ENCODE measurements around the gene PTPRN2.
A peak's percentile ranks its signal among the peaks of the same experiment; 100 is the strongest.

The PTPRN2 gene

DNA sequence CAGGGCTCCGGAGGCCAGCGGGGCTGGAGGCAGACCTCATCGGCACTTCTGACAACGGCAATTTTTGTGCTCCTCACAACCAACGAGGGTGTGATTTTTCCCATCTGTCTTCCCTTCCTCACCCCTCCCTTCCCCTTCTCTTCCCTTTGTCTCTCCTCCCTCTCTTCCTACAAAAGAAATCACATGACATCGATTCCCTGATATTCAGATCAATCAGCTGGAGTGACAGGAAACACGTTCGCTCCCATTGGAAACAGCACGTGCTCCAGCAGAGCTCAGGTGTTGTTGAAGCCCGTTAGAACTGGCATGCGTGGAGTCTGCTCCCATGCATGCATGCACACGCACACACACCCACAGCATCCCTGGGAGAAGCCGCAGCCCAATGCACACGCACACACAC, 222.4 kb downstream of the PTPRN2 start:
- no peak for DNase-seq (ENCODE audit: low spot score)

DNA sequence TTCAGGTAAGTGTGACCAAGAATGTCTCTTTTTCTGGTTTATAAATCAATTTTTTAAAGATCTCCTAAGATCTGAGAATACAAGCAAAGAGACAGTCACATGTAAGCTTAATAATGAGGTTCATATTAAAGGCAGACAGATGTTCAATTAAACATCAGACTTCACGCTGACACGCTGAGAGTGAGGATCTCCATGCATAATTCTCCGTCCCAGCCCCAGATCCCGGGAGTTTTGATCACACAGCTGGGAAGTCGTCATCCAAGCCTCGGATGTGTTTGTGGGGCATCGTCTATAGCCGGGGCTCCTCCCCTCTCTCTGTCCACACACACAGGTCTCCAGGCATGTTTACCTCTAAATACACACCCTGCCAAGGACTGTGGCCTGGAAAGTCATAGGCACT, 223.2 kb downstream of the PTPRN2 start:
- DNase-seq (ENCODE audit: low spot score) = no peak

DNA sequence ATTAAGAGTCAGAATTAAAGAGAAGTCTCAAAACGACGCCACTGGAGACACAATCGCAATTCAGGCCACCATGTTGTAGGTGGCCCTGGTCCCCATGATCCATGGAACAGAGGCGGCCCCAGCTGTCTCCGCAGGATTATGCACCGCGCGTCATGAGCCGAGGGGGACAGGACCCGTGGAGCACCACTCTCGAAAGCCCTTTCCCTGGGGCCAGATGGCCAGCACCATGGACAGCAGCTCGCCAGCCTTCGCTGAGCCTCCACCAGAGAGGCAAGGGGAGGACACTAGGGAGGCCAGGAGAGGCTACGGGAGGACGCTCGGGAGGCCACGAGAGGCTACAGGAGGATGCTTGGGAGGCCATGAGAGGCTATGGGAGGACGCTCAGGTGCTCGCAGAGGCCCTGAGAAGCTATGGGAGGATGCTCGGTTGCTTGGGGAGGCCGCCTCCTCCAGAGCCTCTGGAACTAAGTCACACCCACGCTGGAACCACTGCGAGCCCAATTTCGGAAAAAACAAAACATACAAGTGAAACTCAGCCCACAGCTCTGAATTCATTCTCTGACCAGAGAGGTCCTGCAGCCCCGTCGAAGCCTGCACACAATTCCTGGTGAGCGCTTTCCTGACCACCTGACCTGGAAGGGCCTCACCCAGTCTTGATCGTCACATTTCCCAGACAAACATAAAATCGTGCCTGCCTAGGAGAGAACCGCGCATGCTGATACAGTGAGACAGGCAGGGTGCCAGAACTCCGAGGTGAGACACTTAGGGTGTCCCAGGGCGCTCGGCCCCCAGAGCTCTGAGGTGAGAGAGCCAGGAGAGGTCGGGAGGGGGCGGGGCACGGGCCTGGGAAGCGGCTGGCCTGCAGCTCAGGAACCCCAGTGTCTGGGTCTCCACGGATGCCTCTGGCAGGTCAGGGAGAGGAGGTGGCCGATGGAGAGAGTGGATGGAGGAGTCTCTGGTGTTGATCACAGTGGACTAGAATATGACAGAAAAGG, 224.4 kb downstream of the PTPRN2 start:
- peak; percentile 77 for DNase-seq (ENCODE audit: low spot score)

DNA sequence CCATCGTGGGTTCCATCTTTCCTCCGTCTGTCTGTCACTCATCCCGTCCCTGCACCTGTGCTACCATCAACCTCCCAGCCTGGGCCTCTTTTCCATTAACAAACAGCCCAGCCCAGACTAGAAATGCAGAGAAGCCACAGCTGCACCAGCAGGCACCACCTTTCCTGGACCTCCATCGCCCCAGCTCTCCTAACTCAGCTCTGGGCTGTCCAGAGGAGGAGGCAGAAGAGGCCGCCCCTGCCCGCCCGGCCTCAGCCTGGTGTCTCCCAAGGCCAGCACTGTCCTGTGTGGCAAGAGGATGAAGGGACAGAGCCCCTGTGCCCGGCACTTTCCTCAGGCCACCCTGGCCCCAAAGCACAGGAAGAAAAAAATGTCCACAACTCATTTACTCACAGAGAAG, 225.6 kb downstream of the PTPRN2 start:
- DNase-seq (ENCODE audit: low spot score) = no peak

DNA sequence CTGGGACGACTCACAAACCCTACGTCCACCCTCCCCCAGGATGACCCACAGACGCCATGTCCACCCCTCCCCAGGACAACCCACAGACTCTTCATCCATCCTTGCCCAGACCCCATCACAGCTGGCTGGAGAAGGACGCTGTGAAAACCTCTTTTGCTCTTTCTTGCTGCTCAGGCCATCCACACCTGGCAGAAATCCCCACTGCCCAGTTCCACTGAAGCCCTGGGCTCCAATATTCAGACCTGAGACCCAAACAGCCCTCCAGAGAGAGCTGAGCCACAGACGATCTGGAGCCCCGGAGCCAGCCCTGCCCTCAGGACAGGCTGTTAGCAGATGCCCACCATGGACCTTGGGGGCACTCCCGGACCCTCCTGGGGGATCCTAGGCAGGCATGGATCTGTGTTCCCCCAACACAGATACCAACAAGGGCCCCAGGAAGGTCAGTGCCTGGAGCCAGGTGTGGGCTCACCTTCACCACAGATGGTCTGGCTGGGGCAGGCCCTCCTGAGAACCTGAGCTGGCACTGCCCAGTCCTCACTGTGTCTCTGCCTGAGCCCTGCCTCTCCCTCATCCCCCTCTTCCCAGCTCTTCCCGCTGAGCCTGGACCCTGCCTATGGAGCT, 226.2 kb downstream of the PTPRN2 start:
- no peak for DNase-seq (ENCODE audit: low spot score)

DNA sequence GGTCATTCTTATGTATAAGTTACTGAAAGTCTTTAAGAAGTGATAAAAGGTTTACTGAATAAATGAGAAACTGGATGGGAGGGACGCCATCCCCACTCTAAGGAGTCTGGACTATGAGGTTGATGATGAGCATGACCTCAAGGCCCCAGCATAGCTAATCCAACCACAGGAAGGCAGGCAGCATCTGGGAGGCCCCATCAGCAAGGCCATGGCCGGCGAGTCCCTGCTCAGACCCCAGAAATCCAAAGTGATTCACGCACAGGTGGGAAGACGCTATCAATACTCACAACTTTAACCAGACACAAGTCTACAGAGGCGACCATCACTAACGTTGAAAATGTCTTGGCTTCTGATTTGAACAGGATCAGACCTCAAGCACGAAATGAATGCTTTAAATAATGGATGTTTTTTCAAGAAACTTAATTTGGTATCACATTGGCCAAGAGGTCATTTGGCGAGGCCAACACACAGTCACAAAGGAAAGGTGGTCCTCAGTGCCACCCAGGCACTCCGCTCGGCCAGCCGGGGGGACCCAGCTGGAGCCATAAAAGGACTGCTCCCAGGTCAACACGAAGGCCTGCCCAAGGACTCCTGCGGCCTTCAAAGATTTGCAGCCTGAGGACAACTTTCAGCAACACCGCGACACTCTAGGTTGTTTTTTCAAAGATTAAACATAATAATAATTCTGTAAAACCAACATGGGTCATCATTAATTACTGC, 228.5 kb downstream of the PTPRN2 start:
- DNase-seq (ENCODE audit: low spot score) = no peak

DNA sequence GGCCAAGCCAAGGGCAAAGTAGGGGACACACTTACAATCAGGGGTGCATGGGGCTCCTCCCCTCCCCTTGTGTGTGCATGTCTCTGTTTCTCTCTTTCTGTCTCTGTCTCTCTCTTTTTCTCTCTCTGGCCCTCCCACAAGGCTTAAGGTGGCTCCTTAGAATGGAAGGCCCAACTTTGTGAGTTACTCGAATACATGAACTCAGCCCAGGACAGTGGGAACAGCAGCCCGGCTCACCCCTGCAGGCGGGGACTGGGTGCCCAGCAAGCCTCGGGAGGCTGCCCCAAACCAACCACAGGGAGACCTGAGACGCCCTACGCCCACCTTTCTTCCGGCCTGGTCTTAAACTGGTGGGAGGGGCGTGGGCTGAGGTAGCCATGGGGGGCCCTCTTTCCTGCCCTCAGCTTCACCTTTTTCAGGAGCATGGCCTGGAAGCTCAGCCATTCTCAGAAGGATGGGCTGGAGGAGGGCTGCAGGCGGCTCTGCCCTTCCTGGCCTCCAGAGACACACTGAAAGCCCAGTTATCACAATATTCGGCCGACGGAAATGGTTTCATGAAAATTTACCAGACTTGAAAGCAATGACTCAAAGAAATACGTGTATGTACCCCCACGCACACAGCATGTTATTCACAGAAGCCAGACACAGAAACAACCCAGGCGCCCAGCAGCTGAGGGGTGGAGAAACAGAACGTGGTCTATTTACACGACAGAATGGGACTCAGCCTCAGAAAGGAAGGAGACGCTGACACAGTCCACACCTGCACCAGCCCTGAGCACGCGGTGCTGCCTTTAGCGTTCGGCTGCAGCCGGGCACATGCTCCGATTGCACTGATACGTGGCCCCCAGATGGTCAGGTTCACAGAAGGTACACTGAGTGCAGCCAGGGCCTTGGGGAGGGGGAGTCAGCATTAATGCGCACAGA, 229.5 kb downstream of the PTPRN2 start:
- DNase-seq (ENCODE audit: low spot score) = no peak

DNA sequence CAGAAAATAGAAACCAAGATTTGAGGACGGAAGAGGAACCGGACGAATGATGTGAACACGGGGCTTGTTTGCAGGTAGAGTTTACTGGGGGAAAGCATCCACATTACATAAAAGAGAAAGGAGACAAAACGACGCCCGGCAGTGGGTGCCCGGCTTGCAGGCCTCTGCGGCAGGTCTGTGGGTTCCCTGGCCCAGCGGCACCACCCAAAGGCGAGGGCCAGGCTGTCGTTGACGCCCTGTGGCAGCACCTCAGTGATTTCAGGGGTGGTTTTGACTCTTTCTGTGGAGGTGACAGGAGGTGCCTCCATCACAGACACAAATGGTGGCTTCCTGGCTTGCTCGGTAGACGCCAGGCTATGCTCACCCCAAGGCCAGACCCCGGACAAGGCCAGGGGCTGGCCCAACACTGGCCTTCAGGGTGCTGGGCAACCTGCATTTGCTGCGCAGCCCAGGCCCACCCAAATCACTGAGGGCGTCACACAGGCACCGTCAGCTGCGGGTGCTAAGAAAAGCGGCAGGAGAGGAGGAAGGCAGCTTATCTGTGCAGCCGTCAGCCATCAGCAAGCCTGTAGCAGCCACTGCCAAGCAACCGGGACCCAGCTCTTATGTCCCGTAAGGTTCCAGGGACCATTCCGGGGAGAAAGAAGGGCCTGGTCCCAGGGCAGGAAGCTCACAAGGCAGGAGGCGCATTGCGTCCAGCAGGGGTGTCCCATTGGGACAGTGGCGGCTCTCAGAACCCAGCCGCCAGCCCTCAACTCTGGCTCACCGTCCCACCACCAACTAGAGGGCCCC, 230.3 kb downstream of the PTPRN2 start:
- no peak for DNase-seq (ENCODE audit: low spot score)

DNA sequence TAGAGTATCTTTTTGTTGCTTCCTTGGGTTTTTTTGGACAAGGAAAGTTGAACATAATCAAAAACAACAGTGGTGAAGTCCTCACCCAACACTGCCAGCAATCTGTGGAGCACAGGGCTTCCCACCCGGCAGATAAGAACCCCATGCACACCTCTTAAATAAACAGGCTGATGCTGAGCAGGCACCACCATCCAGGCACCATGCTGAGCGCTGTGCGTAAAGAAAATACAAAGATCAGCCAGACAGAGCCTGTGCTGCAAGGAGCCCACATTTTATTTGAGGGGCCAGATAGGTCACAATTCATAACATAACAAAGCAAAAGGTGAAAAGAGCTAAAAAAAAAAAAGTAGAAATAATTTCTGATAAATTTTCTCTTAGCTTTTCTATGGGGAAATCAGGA, 231.2 kb downstream of the PTPRN2 start:
- no peak for DNase-seq (ENCODE audit: low spot score)

DNA sequence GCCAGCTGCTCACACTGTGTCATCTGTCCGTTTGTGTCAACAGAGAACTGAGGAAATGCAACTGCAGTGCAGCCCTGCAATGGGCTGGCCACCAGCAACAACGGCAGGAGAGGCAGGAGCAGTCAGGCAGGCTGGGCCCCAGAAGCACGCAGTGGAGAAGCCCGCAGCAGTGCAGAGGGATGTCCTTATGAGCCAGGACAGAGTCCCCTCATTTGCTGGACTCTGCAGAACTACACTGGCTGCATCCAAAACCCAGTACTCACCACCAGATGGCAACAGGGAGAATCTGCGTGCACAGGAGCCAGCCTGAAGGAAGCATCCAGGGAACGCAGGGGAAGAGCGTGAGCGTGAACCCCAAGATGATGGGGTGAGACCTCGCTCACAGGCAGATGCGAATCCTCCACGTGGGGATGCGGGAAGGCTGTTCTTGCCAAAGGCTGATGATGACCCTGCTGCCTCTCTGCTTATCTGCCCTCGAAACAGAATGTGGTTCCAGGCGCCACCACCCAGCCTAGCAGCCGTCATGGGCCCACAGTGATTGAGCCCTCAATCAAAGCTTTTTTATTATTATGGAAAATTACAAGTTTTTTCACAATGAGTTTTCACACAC, 232.1 kb downstream of the PTPRN2 start:
- peak; percentile 44 for DNase-seq (ENCODE audit: low spot score)

DNA sequence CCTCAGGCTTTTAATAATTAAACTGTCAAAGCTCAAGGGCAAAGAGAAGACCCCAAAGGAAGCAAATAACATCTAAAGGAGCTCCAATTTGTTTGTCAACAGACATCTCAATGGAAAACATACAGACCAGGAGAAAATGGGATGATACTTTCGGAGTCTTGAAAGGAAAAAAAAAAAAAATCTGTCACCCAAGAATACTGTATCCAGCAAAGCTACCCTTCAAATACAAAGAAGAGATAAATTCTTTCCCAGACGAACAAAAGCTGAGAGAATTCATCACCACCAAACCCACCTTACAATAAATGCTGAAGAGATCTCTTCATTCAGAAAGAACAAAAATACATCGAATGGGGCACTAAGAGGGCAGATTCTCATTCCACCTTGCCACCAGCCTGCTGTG, 232.8 kb downstream of the PTPRN2 start:
- no peak for DNase-seq (ENCODE audit: low spot score)

DNA sequence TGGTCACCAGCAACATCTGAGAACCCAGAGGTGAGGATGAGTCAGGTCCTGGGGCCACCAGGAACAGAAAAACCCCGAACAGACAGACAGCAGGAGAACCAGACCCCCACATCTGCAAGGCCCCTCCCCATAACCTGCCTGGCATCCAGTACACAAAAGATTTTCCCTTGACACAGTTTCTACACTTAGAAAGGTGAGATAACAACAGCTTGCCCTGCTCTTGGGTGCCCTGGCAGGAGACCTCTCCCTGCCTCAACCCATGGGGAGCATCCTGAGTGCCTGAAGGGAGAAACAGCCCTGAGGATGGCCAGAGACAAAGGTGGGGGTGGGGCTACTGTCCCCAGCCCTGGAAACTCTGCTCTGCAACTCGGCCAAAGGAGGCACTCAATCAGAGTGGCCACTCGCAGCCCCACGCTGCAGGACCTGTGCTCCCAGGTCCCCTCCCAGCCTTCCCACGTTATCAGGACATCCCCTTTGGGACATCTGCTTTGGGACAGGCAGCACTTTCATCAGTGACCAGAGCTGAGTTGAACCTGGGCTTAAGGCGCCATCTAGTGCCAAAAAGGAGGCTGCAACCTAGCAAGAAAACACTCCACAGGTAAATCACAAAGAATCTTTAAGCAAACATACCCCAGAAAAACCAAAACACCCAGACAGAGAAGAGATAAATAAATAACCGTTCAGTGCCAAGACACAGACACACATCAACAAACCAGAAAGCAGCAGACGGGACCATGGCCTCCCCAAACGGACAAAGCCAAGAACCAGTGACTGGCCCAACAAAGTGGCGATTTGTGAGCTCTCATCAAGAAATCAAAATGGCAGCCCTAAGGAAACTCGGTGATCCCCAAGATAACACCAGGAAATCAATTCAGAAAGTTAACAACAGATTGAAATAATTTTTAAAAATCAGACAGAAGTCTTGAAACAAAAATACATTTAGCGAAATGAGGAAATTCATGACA, 233.7 kb downstream of the PTPRN2 start:
- DNase-seq (ENCODE audit: low spot score) = peak; percentile 61

DNA sequence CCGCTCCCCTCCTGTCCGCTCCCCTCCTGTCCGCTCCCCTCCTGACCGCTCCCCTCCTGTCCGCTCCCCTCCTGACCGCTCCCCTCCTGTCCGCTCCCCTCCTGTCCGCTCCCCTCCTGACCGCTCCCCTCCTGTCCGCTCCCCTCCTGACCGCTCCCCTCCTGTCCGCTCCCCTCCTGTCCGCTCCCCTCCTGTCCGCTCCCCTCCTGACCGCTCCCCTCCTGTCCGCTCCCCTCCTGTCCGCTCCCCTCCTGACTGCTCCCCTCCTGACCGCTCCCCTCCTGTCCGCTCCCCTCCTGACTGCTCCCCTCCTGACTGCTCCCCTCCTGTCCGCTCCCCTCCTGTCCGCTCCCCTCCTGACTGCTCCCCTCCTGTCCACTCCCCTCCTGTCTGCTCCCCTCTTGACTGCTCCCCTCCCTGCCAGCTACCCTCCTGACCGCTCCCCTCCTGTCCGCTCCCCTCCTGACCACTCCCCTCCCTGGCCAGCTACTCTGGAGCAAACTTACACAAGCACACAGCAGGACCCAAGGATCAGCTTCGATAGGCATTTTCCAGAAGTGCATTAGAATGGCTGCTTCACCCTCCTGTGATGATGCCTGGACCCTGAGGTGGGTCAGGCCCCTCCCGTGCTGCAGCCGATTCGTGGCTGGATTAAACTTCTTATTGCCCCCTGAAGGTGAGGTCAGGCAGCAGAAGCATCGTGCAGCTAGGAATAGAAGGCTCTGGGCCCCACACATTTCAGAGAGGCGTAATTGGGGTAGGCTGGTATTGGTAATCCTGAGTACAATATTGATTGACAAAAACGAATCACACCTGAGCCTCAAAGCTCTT, 235.5 kb downstream of the PTPRN2 start:
- peak; percentile 45 for DNase-seq (ENCODE audit: low spot score)

DNA sequence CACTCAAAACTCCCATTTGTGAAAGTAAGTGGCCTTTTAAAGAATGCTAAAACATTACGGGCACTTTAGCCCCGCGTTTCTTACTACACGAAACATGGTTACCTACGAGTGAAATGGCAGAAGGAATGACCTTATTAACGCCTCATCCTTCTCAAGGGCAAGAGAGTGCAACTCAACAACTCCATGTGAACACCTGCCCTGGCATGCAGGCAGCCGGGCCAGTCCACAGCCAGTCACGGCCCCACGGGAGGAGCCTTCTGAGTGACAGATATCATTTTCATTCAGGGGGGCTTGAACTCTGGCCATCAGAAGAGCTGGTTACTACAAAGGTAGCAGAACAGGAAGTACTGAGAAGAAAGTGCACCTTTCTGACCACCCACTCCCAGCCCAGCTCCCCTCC, 236.1 kb downstream of the PTPRN2 start:
- peak; percentile 33 for DNase-seq (ENCODE audit: low spot score)

DNA sequence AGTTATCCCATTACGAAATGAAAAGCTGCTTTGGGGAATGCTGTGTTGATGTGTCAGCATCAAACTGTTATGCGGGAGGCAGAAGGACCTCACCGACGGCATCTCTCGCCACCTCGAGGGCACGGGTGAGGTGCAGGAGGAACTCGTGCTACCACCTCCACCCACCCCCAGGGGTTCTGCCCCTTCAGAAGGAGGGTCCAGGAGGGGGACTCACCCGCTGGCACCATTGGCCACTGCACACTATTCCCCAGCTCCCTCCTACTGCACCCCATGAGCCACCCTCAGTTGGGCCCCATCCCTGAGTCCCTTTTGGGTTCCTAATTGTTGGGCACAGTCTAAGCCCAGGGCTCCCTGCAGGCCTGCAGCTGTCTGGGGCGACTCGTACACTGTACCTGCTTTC, 236.6 kb downstream of the PTPRN2 start:
- DNase-seq (ENCODE audit: low spot score) = no peak

DNA sequence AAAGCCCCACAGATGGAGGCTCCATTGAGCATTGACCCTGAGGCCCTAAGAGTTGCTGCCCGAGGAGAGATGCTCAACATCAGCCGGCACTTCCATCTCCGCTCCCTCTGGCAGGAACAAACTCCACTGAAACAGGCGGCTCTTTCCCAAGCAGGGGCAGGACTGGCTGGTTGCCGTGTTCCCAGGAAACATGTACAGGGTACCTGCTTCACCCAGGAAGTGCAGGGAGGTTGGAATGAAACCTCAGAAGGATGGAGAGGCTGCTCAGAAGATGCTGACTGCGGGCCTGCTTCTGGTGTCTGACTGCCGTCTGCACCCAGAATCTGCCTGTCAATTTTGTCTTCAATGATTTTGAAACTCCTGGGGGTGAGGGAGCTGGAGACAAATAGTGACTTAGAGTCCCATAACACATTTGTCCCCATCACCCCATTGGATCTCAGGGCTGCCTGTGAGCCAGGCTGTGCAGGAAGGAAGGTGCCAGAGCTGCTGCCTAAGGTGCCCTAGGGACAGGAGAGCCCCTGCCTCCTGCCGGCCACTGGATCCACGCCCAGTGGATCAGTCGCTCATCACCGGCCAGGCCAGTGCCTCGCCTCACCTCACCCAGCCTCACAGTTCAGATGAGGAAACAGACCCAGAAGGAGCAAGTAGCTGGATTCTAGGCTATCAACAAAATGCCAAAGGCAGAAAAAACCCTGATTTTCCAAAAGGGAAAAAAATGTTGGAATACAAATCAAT, 237.3 kb downstream of the PTPRN2 start:
- peak; percentile 36 for DNase-seq (ENCODE audit: low spot score)

DNA sequence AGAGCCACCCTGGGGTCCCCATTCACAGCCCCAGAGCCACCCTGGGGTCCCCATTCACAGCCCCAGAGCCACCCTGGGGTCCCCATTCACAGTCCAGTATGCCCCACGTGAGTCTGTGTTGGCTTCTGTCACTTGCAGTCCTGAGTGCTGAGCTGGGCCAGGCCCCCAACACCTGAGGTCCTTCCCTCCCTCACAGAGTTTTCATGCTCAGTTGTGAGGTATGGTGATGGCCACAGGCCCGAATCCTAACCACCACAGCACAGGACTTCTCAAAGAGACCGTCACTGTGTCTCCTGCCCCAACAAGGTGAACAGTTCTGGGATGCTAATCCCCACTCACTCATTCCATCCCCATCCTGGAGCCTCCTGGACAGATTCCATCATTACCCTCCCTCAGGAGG, 239.2 kb downstream of the PTPRN2 start:
- DNase-seq (ENCODE audit: low spot score) = peak; percentile 20

DNA sequence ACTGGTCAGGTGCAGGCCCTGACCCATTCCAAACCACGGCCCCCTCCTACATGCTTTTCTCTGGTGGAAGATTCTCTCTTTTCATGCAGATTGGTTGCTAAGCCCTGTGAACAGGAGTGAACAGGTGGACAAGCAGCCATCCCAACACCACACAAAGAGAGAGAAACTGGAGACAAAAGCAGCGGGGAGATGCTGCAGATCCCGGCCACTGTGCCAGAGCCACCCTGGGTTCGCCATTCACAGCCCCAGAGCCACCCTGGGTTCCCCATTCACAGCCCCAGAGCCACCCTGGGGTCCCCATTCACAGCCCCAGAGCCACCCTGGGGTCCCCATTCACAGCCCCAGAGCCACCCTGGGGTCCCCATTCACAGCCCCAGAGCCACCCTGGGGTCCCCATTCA, 239.6 kb downstream of the PTPRN2 start:
- peak; percentile 34 for DNase-seq (ENCODE audit: low spot score)
